Caco-2 (cell line): Measurements from ENCODE around the gene XRCC5. TPM values are rescaled to one million over a fixed set of nuclear protein-coding genes. Genes with fewer than 3 reads are reported as not detected.

Experiments used
- BruUV-seq: library from RNA; stranded (reverse); fragments of 400-500 nt; replicated peaks from 2 replicates; lab custom pipeline; 2021; lab: Mats Ljungman, UMichigan
- CTCF ChIA-PET: fragments of 300-600 bp; sonication (Branson Sonifier 250); formaldehyde crosslinking; loops from one replicate; lab custom pipeline; 2022; ENCODE audit warnings: antibody characterized with exemption; lab: Charles Lee
- POLR2A ChIA-PET: fragments of 300-600 bp; sonication (Branson Sonifier 250); formaldehyde crosslinking; loops from one replicate; lab custom pipeline; 2022; ENCODE audit warnings: antibody characterized with exemption; lab: Charles Lee
- DNase-seq, 2 experiments: peaks; one replicate each; pipeline versions ENCODE4 v3.0.0 to v3.0.0-alpha.2; 2020 to 2022
- H3K27me3 ChIP-seq: replicated peaks from 2 replicates; pipeline ENCODE4 v1.6.0; 2011; ENCODE audit warnings: low read length; ENCODE audit not compliant: control insufficient read depth, insufficient read depth
- H3K36me3 ChIP-seq: 2 replicates; pipeline ENCODE4 v1.5.1; 2011; ENCODE audit warnings: low read length; ENCODE audit not compliant: control insufficient read depth, insufficient read depth
- H3K4me1 ChIP-seq: fragments of 250-450 bp; sonication (Bioruptor Pico); 2 replicates; pipeline ENCODE4 v1.5.1; 2020; ENCODE audit warnings: mild to moderate bottlenecking
- H3K4me3 ChIP-seq: 2 replicates; pipeline ENCODE4 v1.5.1; 2011; ENCODE audit warnings: low read depth, mild to moderate bottlenecking, control low read depth, low read length
- H3K9me3 ChIP-seq: fragments of 250-450 bp; sonication (Bioruptor Pico); 2 replicates; pipeline ENCODE4 v1.5.1; 2020; ENCODE audit warnings: mild to moderate bottlenecking, moderate library complexity
- H3K27ac Mint-ChIP-seq: one replicate; pipeline ENCODE4 v1.8.0; 2022; ENCODE audit warnings: mixed read lengths; ENCODE audit not compliant: unreplicated experiment
- H3K27me3 Mint-ChIP-seq: one replicate; pipeline ENCODE4 v1.8.0; 2022; ENCODE audit warnings: mixed read lengths; ENCODE audit not compliant: insufficient read depth, unreplicated experiment
- H3K36me3 Mint-ChIP-seq: one replicate; pipeline ENCODE4 v1.8.0; 2022; ENCODE audit warnings: mild to moderate bottlenecking, mixed read lengths; ENCODE audit not compliant: insufficient read depth, unreplicated experiment
- H3K4me1 Mint-ChIP-seq: one replicate; pipeline ENCODE4 v1.8.0; 2022; ENCODE audit warnings: low read depth, mixed read lengths; ENCODE audit not compliant: unreplicated experiment
- H3K4me3 Mint-ChIP-seq: one replicate; pipeline ENCODE4 v1.8.0; 2022; ENCODE audit warnings: mild to moderate bottlenecking, moderate library complexity, mixed read lengths; ENCODE audit not compliant: unreplicated experiment
- H3K9me3 Mint-ChIP-seq: one replicate; pipeline ENCODE4 v1.8.0; 2022; ENCODE audit warnings: mixed read lengths; ENCODE audit not compliant: unreplicated experiment
- CTCF ChIP-seq, 2 experiments: fragments of 200-600 bp in 1 of 2; IDR thresholded peaks; 1 replicate in 1 of 2; 2 replicates in 1 of 2; pipeline versions ENCODE4 v1.5.1 to v1.8.0; 2011 to 2022; ENCODE audit warnings: antibody characterized with exemption in 1 of 2, control low read depth in 1 of 2, inconsistent platforms in 1 of 2, low read depth in 1 of 2, low read length in 1 of 2, mild to moderate bottlenecking in 1 of 2, moderate library complexity in 1 of 2; ENCODE audit not compliant: insufficient read depth in 1 of 2, severe bottlenecking in 1 of 2, unreplicated experiment in 1 of 2
- intact Hi-C: fragments of 100-400 bp; cut with micrococcal nuclease; formaldehyde crosslinking; loops from one replicate; pipeline ENCODE4 v1.10.0; 2022; ENCODE audit not compliant: unreplicated experiment
- total RNA-seq: library from RNA; stranded (reverse); gene quantifications from 2 replicates; pipeline ENCODE4 v1.2.3, GENCODE V29; 2022

The XRCC5 gene
- total RNA-seq, 1 experiment from 2014 or later, result 319 TPM

- Mint-ChIP-seq H3K36me3 (peaks cover 14% of the 10 kb centered on the region), H3K27me3 (no peaks in the 10 kb centered on the region), H3K4me3 (no peak overlapping the region), H3K27ac (peak overlapping the region; percentile 45), H3K4me1 (peaks cover 9% of the 10 kb centered on the region), H3K9me3 (no peaks in the 10 kb centered on the region)
- Histone ChIP-seq H3K4me1 (peaks cover 16% of the 10 kb centered on the region), H3K36me3 (no peaks in the 10 kb centered on the region; the same call in 1 of the 2 replicates), H3K27me3 (no peaks in the 10 kb centered on the region), H3K4me3 (no peak overlapping the region), H3K9me3 (no peaks in the 10 kb centered on the region)
- ChIA-PET CTCF (no interaction called here), POLR2A (no interaction called here)
- intact Hi-C loops, result no loop called here
- BruUV-seq, result no TSS peak
- TF ChIP-seq CTCF (IDR thresholded peaks at IDR 0.05; ENCODE audit: insufficient read depth in 1 of 2, low read depth in 1 of 2, low read length in 1 of 2, severe bottlenecking in 1 of 2, unreplicated experiment in 1 of 2), result no peak
- no peak for DNase-seq
These were observed 35.4 kb upstream of the XRCC5 start for GRCh38 chr2:216073773-216074172.

DNA sequence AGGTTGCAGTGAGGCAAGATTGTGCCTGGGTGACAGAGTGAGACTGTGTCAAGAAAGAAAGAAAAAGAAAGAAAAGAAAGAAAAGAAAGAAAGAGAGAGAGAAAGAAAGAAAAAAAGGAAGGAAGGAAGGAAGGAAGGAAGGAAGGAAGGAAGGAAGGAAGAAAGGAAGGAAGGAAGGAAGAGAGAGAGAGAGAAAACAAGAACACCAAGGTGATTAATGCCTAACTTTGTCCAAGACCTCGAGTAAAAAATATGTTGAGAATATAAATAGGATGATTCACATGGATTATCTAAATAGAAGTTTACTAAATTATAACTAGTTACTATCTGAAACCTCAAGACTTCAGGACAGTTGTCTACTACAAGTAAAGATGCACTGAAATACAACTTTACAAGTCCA is 34.8 kb upstream of the XRCC5 start:
- BruUV-seq, result no TSS peak
- intact Hi-C loops, result no loop called here
- Mint-ChIP-seq H3K36me3 (peaks cover 14% of the 10 kb centered on the region), H3K9me3 (no peaks in the 10 kb centered on the region), H3K27me3 (no peaks in the 10 kb centered on the region), H3K4me1 (peaks cover 9% of the 10 kb centered on the region), H3K27ac (peak overlapping the region; percentile 45), H3K4me3 (no peak overlapping the region)
- no peak for TF ChIP-seq CTCF (IDR thresholded peaks at IDR 0.05; ENCODE audit: insufficient read depth in 1 of 2, low read depth in 1 of 2, low read length in 1 of 2, severe bottlenecking in 1 of 2, unreplicated experiment in 1 of 2)
- Histone ChIP-seq H3K36me3 (no peaks in the 10 kb centered on the region; the same call in 1 of the 2 replicates), H3K27me3 (no peaks in the 10 kb centered on the region), H3K4me3 (no peak overlapping the region), H3K9me3 (no peaks in the 10 kb centered on the region), H3K4me1 (peaks cover 19% of the 10 kb centered on the region)
- ChIA-PET CTCF (no interaction called here), POLR2A (no interaction called here)
- no peak for DNase-seq

DNA sequence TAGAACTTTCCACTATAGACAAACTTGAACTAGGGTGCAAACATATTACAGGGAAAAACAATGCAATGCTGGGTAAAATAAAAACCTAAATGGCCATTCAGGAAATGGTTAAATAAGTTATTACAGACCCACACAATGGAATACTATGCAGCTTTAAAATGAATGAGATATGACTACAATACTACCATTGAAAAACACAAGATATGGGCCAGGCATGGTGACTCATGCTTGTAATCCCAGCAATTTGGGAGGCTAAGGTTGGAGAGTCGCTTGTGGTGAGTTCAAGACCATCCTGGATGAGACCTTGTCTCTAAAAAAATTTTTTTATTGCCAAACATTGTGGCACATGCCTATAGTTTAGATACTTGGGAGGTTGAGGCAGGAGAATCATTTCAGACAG is 34.4 kb upstream of the XRCC5 start:
- no peaks in the 10 kb centered on the region for H3K27me3 Mint-ChIP-seq
- H3K4me1 Mint-ChIP-seq, result peaks cover 9% of the 10 kb centered on the region
- Histone ChIP-seq H3K27me3 (no peaks in the 10 kb centered on the region), H3K36me3 (no peaks in the 10 kb centered on the region; the same call in 1 of the 2 replicates), H3K4me3 (no peak overlapping the region), H3K4me1 (peaks cover 19% of the 10 kb centered on the region), H3K9me3 (no peaks in the 10 kb centered on the region)
- H3K36me3 Mint-ChIP-seq, result peaks cover 14% of the 10 kb centered on the region
- ChIA-PET CTCF (no interaction called here), POLR2A (no interaction called here)
- no peak overlapping the region for H3K4me3 Mint-ChIP-seq
- no peak for DNase-seq
- no peaks in the 10 kb centered on the region for H3K9me3 Mint-ChIP-seq
- intact Hi-C loops, result no loop called here
- BruUV-seq, result no TSS peak
- no peak overlapping the region for H3K27ac Mint-ChIP-seq
- TF ChIP-seq CTCF (IDR thresholded peaks at IDR 0.05; ENCODE audit: insufficient read depth in 1 of 2, low read depth in 1 of 2, low read length in 1 of 2, severe bottlenecking in 1 of 2, unreplicated experiment in 1 of 2), result no peak
